Cardiac fibroblast (primary cell): ENCODE results near the gene CARD9.

Source experiments
- DNase-seq, 2 donors: peaks; one replicate each; pipeline versions ENCODE4 v3.0.0 to v3.0.0-alpha.2; 2010; ENCODE audit warnings: low read depth in 2 of 2
- H3K4me3 ChIP-seq, 2 donors: replicated peaks in 1 of 2; 1 replicate in 1 of 2; 2 replicates in 1 of 2; pipeline ENCODE4 v1.5.1; 2011; ENCODE audit warnings: low read depth in 2 of 2, low read length in 2 of 2, mild to moderate bottlenecking in 2 of 2, moderate library complexity in 1 of 2
- CTCF ChIP-seq: IDR thresholded peaks from one replicate; pipeline ENCODE4 v1.5.1; 2011; ENCODE audit warnings: low read depth, mild to moderate bottlenecking, low read length, inconsistent platforms

Gene CARD9

GRCh38 chr9:136343121-136343883, 30.2 kb downstream of the CARD9 start:
- no peak for TF ChIP-seq CTCF
- no peak for DNase-seq
- no peak overlapping the region for H3K4me3 ChIP-seq

- no peak overlapping the region for H3K4me3 ChIP-seq
- TF ChIP-seq CTCF = no peak
- DNase-seq = peak; percentile 56 to 71
Observed at GRCh38 chr9:136342181-136343120, 31.0 kb downstream of the CARD9 start.

GRCh38 chr9:136341769-136342168, 31.7 kb downstream of the CARD9 start:
- no peak for TF ChIP-seq CTCF
- H3K4me3 ChIP-seq = no peak overlapping the region
- no peak for DNase-seq

- no peak for TF ChIP-seq CTCF
- DNase-seq = no peak
- no peak overlapping the region for H3K4me3 ChIP-seq
Observed at GRCh38 chr9:136341042-136341655, 32.3 kb downstream of the CARD9 start.

- no peak overlapping the region for H3K4me3 ChIP-seq
- no peak for TF ChIP-seq CTCF
- no peak for DNase-seq
Observed at GRCh38 chr9:136340356-136341041, 33.0 kb downstream of the CARD9 start.

GRCh38 chr9:136339958-136340310, 33.5 kb downstream of the CARD9 start:
- DNase-seq = no peak
- no peak for TF ChIP-seq CTCF
- H3K4me3 ChIP-seq = no peak overlapping the region
